ENCODE results near the gene HILPDA.

Gene HILPDA

GRCh38 chr7:128443831-128444600 is 11.7 kb upstream of the HILPDA start:
- no peak for TF ChIP-seq EZH2phosphoT487 (conservative IDR thresholded peaks at IDR 0.05; ENCODE audit: low read length)
- no peak for TF ChIP-seq CTCF (IDR thresholded peaks at IDR 0.05; ENCODE audit: insufficient read depth, low read length, poor library complexity, severe bottlenecking)

GRCh38 chr7:128446306-128446705 is 9.4 kb upstream of the HILPDA start:
- Histone ChIP-seq H3F3A (ENCODE audit: insufficient read depth) (no peaks in the 10 kb centered on the region), H3K27ac (ENCODE audit: low read depth, low read length) (no peak overlapping the region)
- TF ChIP-seq CTCF (IDR thresholded peaks at IDR 0.05; ENCODE audit: insufficient read depth, low read length, poor library complexity, severe bottlenecking) (no peak), EZH2phosphoT487 (conservative IDR thresholded peaks at IDR 0.05; ENCODE audit: low read length) (no peak)

More at GRCh38 chr7:128443831-128444600, 11.7 kb upstream of the HILPDA start:
- Histone ChIP-seq H3K9me3 (ENCODE audit: insufficient read depth, low read length) (no peaks in the 10 kb centered on the region), H4K20me1 (ENCODE audit: low read depth, low read length) (no peaks in the 10 kb centered on the region), H3K36me3 (ENCODE audit: low read length) (no peaks in the 10 kb centered on the region), H3K79me2 (ENCODE audit: insufficient read depth, low read length) (no peaks in the 10 kb centered on the region), H3K27me3 (ENCODE audit: low read length) (no peaks in the 10 kb centered on the region), H3K9me2 (replicated peaks; ENCODE audit: insufficient read depth, low read length) (no peaks in the 10 kb centered on the region), H3K9ac (ENCODE audit: low read length) (no peak overlapping the region), H3K4me2 (ENCODE audit: low read depth, low read length, poor library complexity, severe bottlenecking) (no peak overlapping the region), H3F3A (ENCODE audit: insufficient read depth) (no peaks in the 10 kb centered on the region), H3K4me3 (ENCODE audit: insufficient read depth, low read length, poor library complexity, severe bottlenecking) (no peak overlapping the region), H2AFZ (ENCODE audit: low read depth, low read length, severe bottlenecking) (no peak overlapping the region), H3K27ac (ENCODE audit: low read depth, low read length) (no peak overlapping the region)

GRCh38 chr7:128447941-128448564 is 7.6 kb upstream of the HILPDA start:
- no peaks in the 10 kb centered on the region for H3K36me3 ChIP-seq (ENCODE audit: low read length)
- no peaks in the 10 kb centered on the region for H3K9me3 ChIP-seq (ENCODE audit: insufficient read depth, low read length)
- no peaks in the 10 kb centered on the region for H3K27me3 ChIP-seq (ENCODE audit: low read length)
- no peak overlapping the region for H3K4me2 ChIP-seq (ENCODE audit: low read depth, low read length, poor library complexity, severe bottlenecking)
- H3K9me2 ChIP-seq (replicated peaks; ENCODE audit: insufficient read depth, low read length): no peaks in the 10 kb centered on the region
- no peaks in the 10 kb centered on the region for H3K79me2 ChIP-seq (ENCODE audit: insufficient read depth, low read length)
- H2AFZ ChIP-seq (ENCODE audit: low read depth, low read length, severe bottlenecking): no peak overlapping the region
- H3K9ac ChIP-seq (ENCODE audit: low read length): no peak overlapping the region
- H3F3A ChIP-seq (ENCODE audit: insufficient read depth): no peaks in the 10 kb centered on the region
- H4K20me1 ChIP-seq (ENCODE audit: low read depth, low read length): no peaks in the 10 kb centered on the region
- no peak overlapping the region for H3K27ac ChIP-seq (ENCODE audit: low read depth, low read length)
- TF ChIP-seq CTCF (IDR thresholded peaks at IDR 0.05; ENCODE audit: insufficient read depth, low read length, poor library complexity, severe bottlenecking) (no peak), EZH2phosphoT487 (conservative IDR thresholded peaks at IDR 0.05; ENCODE audit: low read length) (no peak)
- H3K4me3 ChIP-seq (ENCODE audit: insufficient read depth, low read length, poor library complexity, severe bottlenecking): no peak overlapping the region

More at GRCh38 chr7:128446306-128446705, 9.4 kb upstream of the HILPDA start:
- Histone ChIP-seq H2AFZ (ENCODE audit: low read depth, low read length, severe bottlenecking) (no peak overlapping the region), H4K20me1 (ENCODE audit: low read depth, low read length) (no peaks in the 10 kb centered on the region), H3K9me3 (ENCODE audit: insufficient read depth, low read length) (no peaks in the 10 kb centered on the region), H3K9ac (ENCODE audit: low read length) (no peak overlapping the region), H3K4me3 (ENCODE audit: insufficient read depth, low read length, poor library complexity, severe bottlenecking) (no peak overlapping the region), H3K4me2 (ENCODE audit: low read depth, low read length, poor library complexity, severe bottlenecking) (no peak overlapping the region), H3K79me2 (ENCODE audit: insufficient read depth, low read length) (no peaks in the 10 kb centered on the region), H3K9me2 (replicated peaks; ENCODE audit: insufficient read depth, low read length) (no peaks in the 10 kb centered on the region), H3K36me3 (ENCODE audit: low read length) (no peaks in the 10 kb centered on the region), H3K27me3 (ENCODE audit: low read length) (no peaks in the 10 kb centered on the region)
